ENCODE results near the gene CISD2. TPM values are rescaled to one million over a fixed set of nuclear protein-coding genes. Genes with fewer than 3 reads are reported as not detected.

CISD2 gene
- total and polyA plus RNA-seq, 2 of the 4 experiments (the other 2 are of a cell fraction): 7.0 to 14.4 TPM

DNA sequence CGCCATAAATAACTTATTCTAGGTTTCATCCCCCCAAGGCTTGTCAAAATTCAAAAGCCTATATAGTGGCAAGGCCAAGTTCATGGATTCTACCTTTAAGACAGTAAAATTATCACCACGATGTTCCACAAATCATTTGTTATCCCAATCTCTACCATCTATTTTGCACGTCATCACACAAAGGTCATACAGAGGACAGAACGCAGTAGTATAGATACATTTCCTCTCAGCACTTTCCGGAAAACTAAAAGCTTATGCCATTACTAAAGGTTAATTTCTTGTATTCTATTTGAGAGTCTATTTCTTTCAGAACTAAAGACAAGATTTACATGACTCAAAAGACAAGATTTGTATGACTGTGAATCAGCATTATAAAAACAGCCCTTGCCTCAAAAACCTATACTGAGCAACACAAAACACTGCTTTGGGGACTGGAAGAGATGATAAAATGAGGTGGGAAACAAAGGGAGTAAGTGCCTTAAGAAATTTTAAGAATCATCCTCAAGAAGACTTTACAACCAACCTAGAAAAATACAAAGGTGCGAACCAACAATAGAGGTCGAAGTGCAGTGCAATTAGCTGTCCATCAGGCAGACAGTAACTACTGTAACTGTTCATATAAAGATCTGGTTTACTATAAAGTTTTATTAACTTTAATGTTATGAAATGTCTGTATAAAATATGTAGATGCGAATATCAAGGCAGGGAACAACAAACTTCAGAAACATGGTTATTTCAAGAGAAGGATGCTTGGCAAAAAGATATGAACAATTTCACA, 49.0 kb upstream of the CISD2 start (continued):
- TF ChIP-seq, protein P1, sequence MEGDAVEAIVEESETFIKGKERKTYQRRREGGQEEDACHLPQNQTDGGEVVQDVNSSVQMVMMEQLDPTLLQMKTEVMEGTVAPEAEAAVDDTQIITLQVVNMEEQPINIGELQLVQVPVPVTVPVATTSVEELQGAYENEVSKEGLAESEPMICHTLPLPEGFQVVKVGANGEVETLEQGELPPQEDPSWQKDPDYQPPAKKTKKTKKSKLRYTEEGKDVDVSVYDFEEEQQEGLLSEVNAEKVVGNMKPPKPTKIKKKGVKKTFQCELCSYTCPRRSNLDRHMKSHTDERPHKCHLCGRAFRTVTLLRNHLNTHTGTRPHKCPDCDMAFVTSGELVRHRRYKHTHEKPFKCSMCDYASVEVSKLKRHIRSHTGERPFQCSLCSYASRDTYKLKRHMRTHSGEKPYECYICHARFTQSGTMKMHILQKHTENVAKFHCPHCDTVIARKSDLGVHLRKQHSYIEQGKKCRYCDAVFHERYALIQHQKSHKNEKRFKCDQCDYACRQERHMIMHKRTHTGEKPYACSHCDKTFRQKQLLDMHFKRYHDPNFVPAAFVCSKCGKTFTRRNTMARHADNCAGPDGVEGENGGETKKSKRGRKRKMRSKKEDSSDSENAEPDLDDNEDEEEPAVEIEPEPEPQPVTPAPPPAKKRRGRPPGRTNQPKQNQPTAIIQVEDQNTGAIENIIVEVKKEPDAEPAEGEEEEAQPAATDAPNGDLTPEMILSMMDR (conservative IDR thresholded peaks at IDR 0.05; ENCODE audit: low read depth, low read length): no peak

DNA sequence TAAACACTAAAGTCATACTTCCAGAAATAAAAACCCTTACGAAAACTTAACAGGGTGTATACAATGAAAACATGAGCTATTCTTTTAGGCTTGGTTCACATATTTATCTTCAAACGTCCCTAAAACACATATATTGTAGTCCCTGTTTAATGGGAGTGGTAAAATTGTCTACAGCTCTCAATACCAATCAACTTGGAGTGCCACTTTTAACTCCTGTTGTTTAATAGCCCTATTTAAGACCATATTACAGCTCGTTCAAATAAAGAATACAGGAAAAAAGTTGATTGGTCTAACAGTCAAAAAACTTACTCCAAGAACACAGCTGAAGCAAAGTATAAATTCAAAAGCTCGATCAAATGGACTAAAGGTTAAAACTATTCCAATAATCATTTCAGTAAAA, 45.3 kb upstream of the CISD2 start:
- Histone ChIP-seq H3K9me3 (ENCODE audit: control insufficient read depth, insufficient read depth, low read length) (no peaks in the 10 kb centered on the region), H4K91ac (ENCODE audit: insufficient read depth, low read depth, low read length) (no peak overlapping the region), H2AK9ac (replicated peaks; ENCODE audit: low read depth, low read length, poor library complexity) (no peak overlapping the region), H3K4me3 (ENCODE audit: insufficient read depth, low read depth, low read length) (peak overlapping the region; percentile 8; the same call in 1 of the 2 replicates), H3K27me3 (ENCODE audit: control insufficient read depth, insufficient read depth, low read length) (no peaks in the 10 kb centered on the region), H3K9ac (ENCODE audit: low read depth, low read length) (no peak overlapping the region), H3K56ac (ENCODE audit: extremely low read depth, insufficient read depth, low read length) (no peak overlapping the region), H3K4ac (ENCODE audit: low read depth, low read length) (no peak overlapping the region), H2BK20ac (ENCODE audit: low read depth, low read length) (no peak overlapping the region), H3K27ac (ENCODE audit: insufficient read depth, low read length) (no peak overlapping the region), H4K20me1 (ENCODE audit: insufficient read depth, low read length) (peaks cover 84% of the 10 kb centered on the region), H3K23ac (ENCODE audit: low read depth, low read length) (no peak overlapping the region), H2BK15ac (ENCODE audit: low read depth, low read length) (no peak overlapping the region), H3K4me2 (ENCODE audit: low read depth, low read length) (peak overlapping the region; percentile 85), H2AK5ac (ENCODE audit: low read depth, low read length) (no peak overlapping the region), H3K14ac (replicated peaks; ENCODE audit: low read depth, low read length) (no peak overlapping the region), H4K5ac (ENCODE audit: low read depth, low read length) (no peak overlapping the region), H2BK5ac (ENCODE audit: low read depth, low read length, poor library complexity, severe bottlenecking) (no peak overlapping the region), H3K79me1 (ENCODE audit: low read depth in 1 of 2, low read length in 2 of 2) (peaks cover 0 to 9% of the 10 kb centered on the region in 2 experiments; a peak in 1 of 4 replicates), H3K18ac (ENCODE audit: low read depth, low read length) (no peak overlapping the region), H3K4me1 (ENCODE audit: control insufficient read depth, insufficient read depth, low read length) (peaks cover under 1% of the 10 kb centered on the region; the same call in 1 of the 2 replicates), H4K8ac (ENCODE audit: low read depth in 2 of 2, low read length in 2 of 2) (no peak overlapping the region), H2AFZ (replicated peaks; ENCODE audit: low read length, poor library complexity) (no peak overlapping the region), H3K9me1 (ENCODE audit: insufficient read depth, low read length) (peaks cover 4% of the 10 kb centered on the region; the same call in 1 of the 2 replicates), H3K36me3 (ENCODE audit: control insufficient read depth, insufficient read depth, low read length) (peaks cover 5% of the 10 kb centered on the region), H2BK120ac (ENCODE audit: low read depth, low read length) (no peak overlapping the region)
- ATAC-seq (ENCODE audit: low read depth): no peak
- WGBS, 2 experiments (ENCODE audit: extremely low coverage in 2 of 2, insufficient read length in 1 of 2): no CpG with 5 or more reads among the region's 4 CpGs
- TF ChIP-seq MAZ (IDR thresholded peaks at IDR 0.05; ENCODE audit: borderline replicate concordance, low read depth, low read length) (no peak), RFX5 (IDR thresholded peaks at IDR 0.05; ENCODE audit: low read depth, low read length) (no peak), POLR2A (IDR thresholded peaks at IDR 0.05; ENCODE audit: low read depth, low read length) (no peak), CHD1 (IDR thresholded peaks at IDR 0.05; ENCODE audit: low read depth, low read length) (no peak), BHLHE40 (IDR thresholded peaks at IDR 0.05; ENCODE audit: low read depth, low read length) (no peak), SMC3 (IDR thresholded peaks at IDR 0.05; ENCODE audit: low read depth, low read length) (no peak), RAD21 (IDR thresholded peaks at IDR 0.05; ENCODE audit: low read length) (no peak), MXI1 (IDR thresholded peaks at IDR 0.05; ENCODE audit: borderline replicate concordance, low read depth, low read length) (no peak), FOS (IDR thresholded peaks at IDR 0.05; ENCODE audit: low read depth, low read length) (no peak)
- TF ChIP-seq, protein P1 (conservative IDR thresholded peaks at IDR 0.05; ENCODE audit: low read depth, low read length): no peak
- no TSS peak for BruUV-seq (replicated peaks)
- in situ Hi-C loops (cut with MboI; ENCODE audit: low sequenced_read_pairs) (no loop called here), dilution Hi-C loops (cut with HindIII; ENCODE audit: low sequenced_read_pairs, unreplicated experiment) (no loop called here), intact Hi-C loops (cut with micrococcal nuclease) (no loop called here)
- DNase-seq: no peak
- ChIA-PET POLR2A (ENCODE audit: unreplicated experiment) (no interaction called here), CTCF (no interaction called here)
